Fibroblast of villous mesenchyme (primary cell): ENCODE results near the gene TSPAN5. TPM values are rescaled to one million over a fixed set of nuclear protein-coding genes. Genes with fewer than 3 reads are reported as not detected.

Experiments used
- DNase-seq: peaks from one replicate; pipeline ENCODE4 v3.0.0-alpha.2; 2010; ENCODE audit warnings: low read depth
- H3K4me3 ChIP-seq: 2 replicates; pipeline ENCODE4 v1.5.1; 2011; ENCODE audit warnings: low read depth, mild to moderate bottlenecking, low read length
- total RNA-seq: library from RNA; depleted of rRNA; stranded (reverse); fragments of >200 nt; gene quantifications from 2 replicates; pipeline ENCODE4 v1.2.3, GENCODE V29; 2012
- TF ChIP-seq, protein P1 (sequence below): IDR thresholded peaks from 2 replicates; pipeline ENCODE4 v1.5.1; 2012; ENCODE audit warnings: low read depth, mild to moderate bottlenecking, low read length; ENCODE audit not compliant: insufficient read depth

Gene TSPAN5
- total RNA-seq, 1 donor, result 50.5 TPM

DNA sequence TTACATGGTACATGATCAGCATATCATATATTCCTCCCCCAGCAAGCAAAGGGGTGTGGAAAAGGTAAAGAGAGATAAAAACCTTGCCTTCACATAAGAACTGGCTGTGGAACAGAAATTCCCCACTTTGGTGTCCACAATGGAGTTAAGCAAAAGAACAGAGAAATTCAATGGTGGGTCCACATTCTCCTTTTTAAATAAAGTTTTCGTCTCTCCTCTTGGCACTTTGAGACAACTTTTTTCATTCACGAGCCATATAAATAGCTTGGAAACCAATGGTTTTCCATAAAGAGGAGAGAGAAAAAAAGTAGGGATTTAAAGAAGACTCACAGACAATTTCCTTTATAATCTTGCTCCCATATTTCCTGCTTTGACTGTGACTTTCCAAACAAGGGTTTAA lies 148.1 kb downstream of the TSPAN5 start:
- DNase-seq, result no peak
- H3K4me3 ChIP-seq, result no peak overlapping the region
- TF ChIP-seq, protein P1, sequence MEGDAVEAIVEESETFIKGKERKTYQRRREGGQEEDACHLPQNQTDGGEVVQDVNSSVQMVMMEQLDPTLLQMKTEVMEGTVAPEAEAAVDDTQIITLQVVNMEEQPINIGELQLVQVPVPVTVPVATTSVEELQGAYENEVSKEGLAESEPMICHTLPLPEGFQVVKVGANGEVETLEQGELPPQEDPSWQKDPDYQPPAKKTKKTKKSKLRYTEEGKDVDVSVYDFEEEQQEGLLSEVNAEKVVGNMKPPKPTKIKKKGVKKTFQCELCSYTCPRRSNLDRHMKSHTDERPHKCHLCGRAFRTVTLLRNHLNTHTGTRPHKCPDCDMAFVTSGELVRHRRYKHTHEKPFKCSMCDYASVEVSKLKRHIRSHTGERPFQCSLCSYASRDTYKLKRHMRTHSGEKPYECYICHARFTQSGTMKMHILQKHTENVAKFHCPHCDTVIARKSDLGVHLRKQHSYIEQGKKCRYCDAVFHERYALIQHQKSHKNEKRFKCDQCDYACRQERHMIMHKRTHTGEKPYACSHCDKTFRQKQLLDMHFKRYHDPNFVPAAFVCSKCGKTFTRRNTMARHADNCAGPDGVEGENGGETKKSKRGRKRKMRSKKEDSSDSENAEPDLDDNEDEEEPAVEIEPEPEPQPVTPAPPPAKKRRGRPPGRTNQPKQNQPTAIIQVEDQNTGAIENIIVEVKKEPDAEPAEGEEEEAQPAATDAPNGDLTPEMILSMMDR, result no peak

DNA sequence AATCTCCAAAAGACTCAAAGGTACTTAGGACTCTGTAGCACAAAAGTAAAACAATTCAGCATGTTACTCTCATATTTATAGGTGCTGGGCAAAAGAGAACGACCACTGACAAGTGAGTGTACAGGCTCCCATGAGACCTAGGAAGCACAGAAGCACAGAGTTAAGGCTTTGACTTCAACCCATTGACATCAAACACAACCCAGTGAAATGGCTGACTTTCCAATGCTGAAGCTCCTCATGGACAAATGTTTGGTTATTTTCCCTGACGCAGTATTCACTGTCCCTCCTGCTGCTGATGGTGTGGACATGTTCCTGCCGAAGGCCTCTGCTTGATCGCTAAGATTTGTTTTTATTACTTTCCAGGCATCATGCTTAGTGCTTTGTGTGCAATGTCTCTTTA lies 148.7 kb downstream of the TSPAN5 start:
- DNase-seq, result peak; percentile 41
- H3K4me3 ChIP-seq, result no peak overlapping the region

DNA sequence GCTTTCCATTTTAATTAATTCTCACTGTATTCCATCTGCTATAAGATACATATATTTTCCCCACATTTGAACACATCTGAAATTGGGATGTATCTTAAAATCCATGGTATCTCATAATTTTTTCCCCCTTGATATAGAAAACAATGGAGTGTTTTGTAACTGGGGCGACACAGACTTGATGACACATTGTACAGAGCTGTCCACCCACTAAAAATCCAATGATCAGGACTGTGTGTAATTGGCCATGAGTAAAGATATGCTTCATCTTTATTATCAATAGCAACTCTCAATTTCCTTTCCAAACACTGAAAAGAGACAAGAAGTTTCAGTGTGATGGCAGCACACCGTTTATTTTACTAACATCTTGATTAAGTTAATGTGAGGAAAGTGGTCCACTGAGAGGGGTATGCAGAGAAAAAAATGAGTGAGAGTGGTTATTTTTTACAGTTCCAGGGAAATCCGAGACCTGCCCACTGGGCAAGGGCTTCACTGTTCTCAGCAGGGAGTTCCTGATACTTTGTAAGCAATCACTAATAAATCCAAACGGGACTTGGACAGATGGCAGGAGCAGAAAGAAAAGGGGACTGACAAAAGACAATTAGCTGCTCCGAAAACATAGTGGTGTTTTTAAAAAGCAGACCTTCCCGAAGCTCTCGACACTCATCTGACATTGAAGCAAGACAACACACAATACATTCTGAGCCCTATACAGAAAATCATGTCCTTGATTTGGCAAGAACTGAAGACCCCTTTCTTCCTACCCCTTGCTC lies 149.4 kb downstream of the TSPAN5 start:
- no peak for DNase-seq
- TF ChIP-seq, protein P1, result no peak
- no peak overlapping the region for H3K4me3 ChIP-seq

More for the DNA sequence above, 148.7 kb downstream of the TSPAN5 start:
- TF ChIP-seq, protein P1, result no peak

DNA sequence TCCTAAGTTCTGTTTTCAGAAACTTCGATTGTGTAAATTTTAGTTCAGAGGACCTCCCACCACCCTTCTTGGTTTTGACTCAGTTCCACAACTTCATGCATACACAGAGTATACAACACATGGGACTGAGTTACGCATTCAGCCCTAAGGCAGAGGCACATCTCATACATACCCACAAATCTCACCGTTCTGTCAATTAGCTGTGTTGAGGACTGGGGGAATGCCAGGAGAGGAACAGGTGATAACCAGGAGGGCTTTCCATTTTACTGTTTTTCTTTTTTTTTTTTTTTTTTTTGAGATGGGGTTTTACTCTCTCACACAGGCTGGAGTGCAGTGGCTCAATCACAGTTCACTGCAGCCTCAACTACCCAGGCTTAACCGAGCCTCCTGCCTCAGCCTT lies 150.2 kb downstream of the TSPAN5 start:
- TF ChIP-seq, protein P1, result no peak
- DNase-seq, result no peak
- H3K4me3 ChIP-seq, result no peak overlapping the region

DNA sequence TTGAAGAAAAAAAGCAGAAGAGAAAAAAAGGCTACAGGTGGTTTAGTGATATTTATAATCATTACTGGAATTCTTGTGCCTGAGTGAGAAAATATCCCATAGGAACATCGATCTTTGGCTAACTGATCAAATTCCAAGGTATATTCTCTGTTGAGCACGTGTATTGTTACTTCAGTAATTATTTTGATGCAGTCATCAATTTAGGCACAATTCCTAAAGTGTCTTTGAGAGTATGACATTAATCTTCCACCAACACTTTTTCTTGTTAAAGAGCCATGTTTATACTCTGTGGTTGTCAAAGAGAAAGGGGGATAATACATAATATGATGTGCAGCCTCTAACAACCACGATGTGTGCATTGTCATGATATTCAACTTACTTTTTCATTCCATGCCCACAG lies 151.1 kb downstream of the TSPAN5 start:
- DNase-seq, result no peak
- TF ChIP-seq, protein P1, result no peak
- H3K4me3 ChIP-seq, result no peak overlapping the region

DNA sequence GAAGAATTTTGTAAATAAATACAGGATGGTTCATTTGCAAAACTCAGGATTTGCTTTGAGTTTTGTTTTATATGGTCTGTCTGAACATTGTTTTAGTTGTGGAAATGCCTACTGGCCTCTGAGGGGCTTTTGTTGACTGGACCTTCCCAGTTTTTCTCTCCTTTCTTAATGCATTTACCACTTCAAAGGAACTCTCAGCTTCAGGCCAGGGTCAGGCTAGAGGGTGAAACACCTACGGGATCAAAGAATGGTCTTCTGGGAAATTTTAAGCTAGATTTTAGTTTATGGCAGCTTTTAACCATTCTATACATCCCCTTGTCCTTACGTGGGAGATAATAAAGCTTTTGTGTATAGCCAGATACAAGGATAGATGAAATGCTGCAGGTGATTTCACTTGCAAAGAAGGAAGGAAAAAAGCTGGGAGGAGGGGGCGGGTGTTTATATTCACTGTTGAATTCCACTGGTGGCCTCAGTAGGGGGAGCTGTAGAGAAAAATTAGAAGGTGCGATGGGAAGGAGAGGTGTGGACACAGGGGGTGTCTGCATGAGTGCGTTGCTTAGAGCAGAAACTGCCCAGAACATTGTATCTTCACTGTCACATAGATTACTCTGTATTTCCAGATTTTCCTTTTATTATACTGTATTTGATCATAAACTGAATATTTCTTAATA lies 151.8 kb downstream of the TSPAN5 start:
- DNase-seq, result no peak
- no peak overlapping the region for H3K4me3 ChIP-seq
- TF ChIP-seq, protein P1, result peak; percentile 24

DNA sequence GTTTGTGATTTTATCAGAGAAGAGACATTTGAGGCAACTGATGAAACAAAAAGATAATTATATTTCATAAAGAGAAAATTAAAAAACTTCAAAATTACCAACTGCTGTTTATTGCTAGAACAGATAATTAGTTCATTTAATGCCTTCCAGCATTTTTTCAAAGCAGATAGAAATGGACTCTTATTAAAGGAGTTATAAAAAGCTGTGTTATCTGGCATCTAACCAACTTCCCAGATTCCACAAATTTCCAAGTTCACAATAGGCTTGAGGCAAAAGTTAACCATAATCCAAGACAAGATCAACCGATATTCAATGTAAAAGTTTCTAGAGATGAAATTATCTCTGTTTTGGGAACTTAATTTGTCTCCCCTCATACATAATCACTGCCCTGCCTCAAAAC lies 152.4 kb downstream of the TSPAN5 start:
- TF ChIP-seq, protein P1, result no peak
- no peak for DNase-seq
- no peak overlapping the region for H3K4me3 ChIP-seq
